Stimulated activated CD4-positive, alpha-beta T cell treated with anti-CD3 and anti-CD28 coated beads, Interleukin-1b, Interleukin-23, amount 100 ng/mL, for 24 hours (primary cell): Measurements from ENCODE around the gene HEBP1.

ENCODE experiments used
- DNase-seq, 4 experiments: peaks; one replicate each; pipeline ENCODE4 v3.0.0-alpha.2; 2020; ENCODE audit warnings: low read depth in 4 of 4, low spot score in 1 of 4

The HEBP1 gene

GRCh38 chr12:13024531-13024916, 24.5 kb upstream of the HEBP1 start:
- DNase-seq = no peak

- no peak for DNase-seq
Measured at GRCh38 chr12:13023811-13024530, 23.9 kb upstream of the HEBP1 start.

GRCh38 chr12:13022851-13023271, 22.8 kb upstream of the HEBP1 start:
- no peak for DNase-seq

- DNase-seq = no peak
Measured at GRCh38 chr12:13011098-13011497, 11.0 kb upstream of the HEBP1 start.

- DNase-seq = no peak
Measured at GRCh38 chr12:13008741-13009380, 8.8 kb upstream of the HEBP1 start.

GRCh38 chr12:13007496-13008233, 7.6 kb upstream of the HEBP1 start:
- no peak for DNase-seq

- DNase-seq = no peak
Measured at GRCh38 chr12:13005649-13006048, 5.6 kb upstream of the HEBP1 start.

- no peak for DNase-seq
Measured at GRCh38 chr12:13004986-13005385, 4.9 kb upstream of the HEBP1 start.

GRCh38 chr12:13004361-13004760, 4.3 kb upstream of the HEBP1 start:
- DNase-seq = no peak

GRCh38 chr12:13002301-13003097, 2.4 kb upstream of the HEBP1 start:
- no peak for DNase-seq

- no peak for DNase-seq
Measured at GRCh38 chr12:13001775-13002040, 1.6 kb upstream of the HEBP1 start.

- DNase-seq = peak in 2 of 4 experiments; percentile 14 to 17
Measured at GRCh38 chr12:13000925-13001774, 1.1 kb upstream of the HEBP1 start.

GRCh38 chr12:13000616-13000924, 505 bp upstream of the HEBP1 start:
- peak in 1 of 4 experiments; percentile 21 for DNase-seq

- no peak for DNase-seq
Measured at GRCh38 chr12:12999271-12999958, 650 bp downstream of the HEBP1 start.

GRCh38 chr12:12998248-12998647, 1.8 kb downstream of the HEBP1 start:
- DNase-seq = no peak

- DNase-seq = no peak
Measured at GRCh38 chr12:12997734-12998133, 2.3 kb downstream of the HEBP1 start.

GRCh38 chr12:12997156-12997555, 2.9 kb downstream of the HEBP1 start:
- no peak for DNase-seq

GRCh38 chr12:12996209-12996608, 3.9 kb downstream of the HEBP1 start:
- no peak for DNase-seq

- no peak for DNase-seq
Measured at GRCh38 chr12:12995088-12995487, 5.0 kb downstream of the HEBP1 start.

- no peak for DNase-seq
Measured at GRCh38 chr12:12993367-12993766, 6.7 kb downstream of the HEBP1 start.
